CD4-positive, alpha-beta T cell (primary cell): ENCODE results near the gene TCF7L2. TPM values are rescaled to one million over a fixed set of nuclear protein-coding genes. Genes with fewer than 3 reads are reported as not detected.

Source experiments
- ATAC-seq: fragments of 200-7000 bp; cut with Tn5 transposase; one replicate; pipeline ENCODE4 v1.10.0; 2022; ENCODE audit warnings: mild to moderate bottlenecking; ENCODE audit not compliant: poor library complexity
- CTCF ChIA-PET: fragments of 350-600 bp; sonication (Branson Sonifier 250); formaldehyde crosslinking; loops from one replicate; lab custom pipeline; 2021; ENCODE audit warnings: antibody characterized with exemption, inconsistent platforms; lab: Charles Lee
- POLR2A ChIA-PET: fragments of 350-600 bp; sonication (Branson Sonifier 250); formaldehyde crosslinking; loops from one replicate; lab custom pipeline; 2021; ENCODE audit warnings: antibody characterized with exemption, inconsistent platforms; lab: Charles Lee
- DNase-seq, 14 experiments: peaks; one replicate each; pipeline ENCODE4 v3.0.0-alpha.2; 2013 to 2020; ENCODE audit warnings: mixed read lengths in 2 of 14
- H3K27ac ChIP-seq, 2 donors: one replicate each; pipeline versions ENCODE4 v1.5.1 to v1.7.0; 2013; ENCODE audit warnings: low read length in 2 of 2, low read depth in 1 of 2, mild to moderate bottlenecking in 1 of 2
- H3K27me3 ChIP-seq, 2 experiments: 1 replicate in 1 of 2; 2 replicates in 1 of 2; pipeline versions ENCODE4 v1.6.1 to v1.7.0; 2013; ENCODE audit warnings: low read length in 2 of 2, control low read depth in 1 of 2, mild to moderate bottlenecking in 1 of 2, moderate library complexity in 1 of 2; ENCODE audit not compliant: insufficient read depth in 2 of 2, control insufficient read depth in 1 of 2
- H3K36me3 ChIP-seq: one replicate; pipeline ENCODE4 v1.6.1; 2013; ENCODE audit warnings: low read length, control low read depth; ENCODE audit not compliant: insufficient read depth
- H3K4me1 ChIP-seq: one replicate; pipeline ENCODE4 v1.6.1; 2013; ENCODE audit warnings: low read length, control low read depth; ENCODE audit not compliant: insufficient read depth
- H3K4me3 ChIP-seq: one replicate; pipeline ENCODE4 v1.5.1; 2013; ENCODE audit warnings: mild to moderate bottlenecking, low read length, moderate library complexity
- H3K9me3 ChIP-seq, 2 experiments: 1 replicate in 1 of 2; 2 replicates in 1 of 2; pipeline versions ENCODE4 v1.6.1 to v1.7.0; 2013; ENCODE audit warnings: low read length in 2 of 2, mild to moderate bottlenecking in 2 of 2, control low read depth in 1 of 2, moderate library complexity in 1 of 2; ENCODE audit not compliant: control insufficient read depth in 1 of 2, insufficient read depth in 1 of 2
- H3K27ac Mint-ChIP-seq: one replicate; pipeline ENCODE4 v1.8.0; 2020; ENCODE audit warnings: mixed read lengths
- H3K27me3 Mint-ChIP-seq: one replicate; pipeline ENCODE4 v1.8.0; 2021; ENCODE audit warnings: mixed read lengths
- H3K36me3 Mint-ChIP-seq: one replicate; pipeline ENCODE4 v1.8.0; 2021; ENCODE audit warnings: low read depth, mixed read lengths
- H3K4me1 Mint-ChIP-seq: one replicate; pipeline ENCODE4 v1.8.0; 2021; ENCODE audit warnings: low read depth, mixed read lengths
- H3K4me3 Mint-ChIP-seq: one replicate; pipeline ENCODE4 v1.8.0; 2020; ENCODE audit warnings: mild to moderate bottlenecking, mixed read lengths
- H3K9me3 Mint-ChIP-seq: one replicate; pipeline ENCODE4 v1.8.0; 2020; ENCODE audit warnings: mixed read lengths
- CTCF ChIP-seq: fragments of 200-600 bp; IDR thresholded peaks from one replicate; pipeline ENCODE4 v1.8.0; 2022; ENCODE audit warnings: antibody characterized with exemption, mild to moderate bottlenecking
- intact Hi-C, 2 experiments: fragments of 100-400 bp; cut with DNase I in 1 of 2; cut with micrococcal nuclease in 1 of 2; formaldehyde crosslinking; loops; one replicate each; pipeline versions ENCODE4 v1.15.1 to v1.9.0; 2023 to 2025; cut with DNase I, micrococcal nuclease
- total RNA-seq, 174 experiments: library from RNA in 2 of 174; stranded (reverse) in 2 of 174; gene quantifications; one replicate each; pipeline ENCODE4 v1.2.3 and lab custom pipeline; 2021 to 2026

Gene TCF7L2
- total RNA-seq, 2 experiments from 2014 or later = 4.2 to 4.4 TPM

GRCh38 chr10:113142601-113143362, 192.7 kb downstream of the TCF7L2 start:
- DNase-seq (no peak), ATAC-seq (no peak)
- H3K9me3 Mint-ChIP-seq = no peaks in the 10 kb centered on the region
- Histone ChIP-seq H3K36me3 (no peaks in the 10 kb centered on the region), H3K4me1 (no peaks in the 10 kb centered on the region), H3K27me3 (no peaks in the 10 kb centered on the region), H3K9me3 (no peaks in the 10 kb centered on the region), H3K4me3 (no peak overlapping the region), H3K27ac (no peak overlapping the region)
- no peaks in the 10 kb centered on the region for H3K4me1 Mint-ChIP-seq
- POLR2A ChIA-PET = no interaction called here
- no peaks in the 10 kb centered on the region for H3K36me3 Mint-ChIP-seq
- no peaks in the 10 kb centered on the region for H3K27me3 Mint-ChIP-seq
- H3K4me3 Mint-ChIP-seq = no peak overlapping the region
- intact Hi-C loops = no loop called here
- no peak for TF ChIP-seq CTCF
- H3K27ac Mint-ChIP-seq = no peak overlapping the region
- CTCF ChIA-PET = no interaction called here

GRCh38 chr10:113144576-113144975, 194.5 kb downstream of the TCF7L2 start:
- H3K4me3 Mint-ChIP-seq = no peak overlapping the region
- no peak for TF ChIP-seq CTCF
- Histone ChIP-seq H3K4me3 (no peak overlapping the region), H3K27me3 (no peaks in the 10 kb centered on the region), H3K4me1 (no peaks in the 10 kb centered on the region), H3K27ac (no peak overlapping the region), H3K9me3 (no peaks in the 10 kb centered on the region), H3K36me3 (no peaks in the 10 kb centered on the region)
- no peaks in the 10 kb centered on the region for H3K4me1 Mint-ChIP-seq
- H3K36me3 Mint-ChIP-seq = no peaks in the 10 kb centered on the region
- H3K9me3 Mint-ChIP-seq = no peaks in the 10 kb centered on the region
- no peaks in the 10 kb centered on the region for H3K27me3 Mint-ChIP-seq
- POLR2A ChIA-PET = no interaction called here
- ATAC-seq = no peak
- CTCF ChIA-PET = no interaction called here
- DNase-seq = no peak
- no peak overlapping the region for H3K27ac Mint-ChIP-seq
- intact Hi-C loops = no loop called here

- H3K4me1 Mint-ChIP-seq = no peaks in the 10 kb centered on the region
- H3K4me3 Mint-ChIP-seq = no peak overlapping the region
- no peaks in the 10 kb centered on the region for H3K9me3 Mint-ChIP-seq
- ATAC-seq = no peak
- TF ChIP-seq CTCF = no peak
- no peak for DNase-seq
- Histone ChIP-seq H3K9me3 (no peaks in the 10 kb centered on the region), H3K4me1 (no peaks in the 10 kb centered on the region), H3K4me3 (no peak overlapping the region), H3K27me3 (no peaks in the 10 kb centered on the region), H3K27ac (no peak overlapping the region), H3K36me3 (no peaks in the 10 kb centered on the region)
- ChIA-PET CTCF (no interaction called here), POLR2A (no interaction called here)
- no peak overlapping the region for H3K27ac Mint-ChIP-seq
- H3K27me3 Mint-ChIP-seq = no peaks in the 10 kb centered on the region
- intact Hi-C loops = no loop called here
- H3K36me3 Mint-ChIP-seq = peaks cover 8% of the 10 kb centered on the region
Observed at GRCh38 chr10:113148071-113148825, 198.2 kb downstream of the TCF7L2 start.
